GM12878 (cell line): Measurements from ENCODE around the gene KLHL3. TPM values are rescaled to one million over a fixed set of nuclear protein-coding genes. Genes with fewer than 3 reads are reported as not detected.

ENCODE experiments used
- ATAC-seq: fragments of 200-7000 bp; cut with Tn5 transposase; 3 replicates; pipeline ENCODE4 v1.9.1; 2020; ENCODE audit warnings: mild to moderate bottlenecking, moderate library complexity
- BruUV-seq: library from RNA; stranded (reverse); fragments of 400-500 nt; replicated peaks from 2 replicates; lab custom pipeline; 2021; lab: Mats Ljungman, UMichigan
- CTCF ChIA-PET: fragments of 300-600 bp; sonication (Branson Sonifier 250); formaldehyde crosslinking; extraction: SDS; loops from one replicate; lab custom pipeline; 2021; ENCODE audit warnings: inconsistent platforms; lab: Yijun Ruan, JAX
- POLR2A ChIA-PET: fragments of 350-600 bp; formaldehyde crosslinking; extraction: SDS; loops from one replicate; lab custom pipeline; 2021; ENCODE audit warnings: inconsistent platforms; lab: Charles Lee
- RAD21 ChIA-PET: fragments of 300-600 bp; sonication (Branson Sonifier 250); formaldehyde crosslinking; loops from one replicate; lab custom pipeline; 2023; ENCODE audit warnings: antibody characterized with exemption; ENCODE audit not compliant: unreplicated experiment; lab: Charles Lee
- SMC1A ChIA-PET: fragments of 300-600 bp; sonication (Branson Sonifier 250); formaldehyde crosslinking; loops from one replicate; lab custom pipeline; 2023; ENCODE audit not compliant: unreplicated experiment, uncharacterized antibody; lab: Charles Lee
- DNase-seq: peaks from one replicate; pipeline ENCODE4 v3.0.0-alpha.2; 2011; ENCODE audit warnings: low read depth, low spot score
- FAIRE-seq: peaks from 3 replicates; lab custom pipeline; 2011; peaks lifted over from hg19 to GRCh38; lab: Jason Lieb, UNC
- H2AFZ ChIP-seq: 2 replicates; pipeline ENCODE4 v1.6.0; 2011; ENCODE audit warnings: low read depth, low read length, control low read depth; ENCODE audit not compliant: control insufficient read depth
- H3K27ac ChIP-seq: 2 replicates; pipeline ENCODE4 v1.5.1; 2011; ENCODE audit warnings: control low read depth; ENCODE audit not compliant: control insufficient read depth, insufficient read depth
- H3K27me3 ChIP-seq, 2 experiments: replicated peaks in 1 of 2; 2 replicates each; pipeline versions ENCODE4 v1.6.0 to v1.6.1; 2011; ENCODE audit warnings: low read length in 1 of 2; ENCODE audit not compliant: control insufficient read depth in 2 of 2, insufficient read depth in 2 of 2
- H3K36me3 ChIP-seq, 2 experiments: 2 replicates each; pipeline ENCODE4 v1.5.1; 2011; ENCODE audit warnings: low read length in 1 of 2; ENCODE audit not compliant: control insufficient read depth in 2 of 2, insufficient read depth in 2 of 2
- H3K4me1 ChIP-seq: 2 replicates; pipeline ENCODE4 v1.6.1; 2011; ENCODE audit warnings: mild to moderate bottlenecking, low read length, moderate library complexity, mixed read lengths; ENCODE audit not compliant: control insufficient read depth, insufficient read depth
- H3K4me2 ChIP-seq: 2 replicates; pipeline ENCODE4 v1.6.0; 2011; ENCODE audit warnings: control low read depth; ENCODE audit not compliant: control insufficient read depth, insufficient read depth
- H3K4me3 ChIP-seq: fragments of 200-600 bp; sonication (generic); 2 replicates; pipeline ENCODE4 v1.5.1; 2016
- H3K79me2 ChIP-seq: 2 replicates; pipeline ENCODE4 v1.6.0; 2011; ENCODE audit warnings: low read length; ENCODE audit not compliant: control insufficient read depth, insufficient read depth
- H3K9ac ChIP-seq: 2 replicates; pipeline ENCODE4 v1.8.0; 2011; ENCODE audit warnings: low read length, control low read depth, mixed read lengths; ENCODE audit not compliant: control insufficient read depth, insufficient read depth
- H3K9me3 ChIP-seq: replicated peaks from 3 replicates; pipeline ENCODE4 v1.5.1; 2011; ENCODE audit warnings: mild to moderate bottlenecking, low read length; ENCODE audit not compliant: control insufficient read depth, insufficient read depth
- H4K20me1 ChIP-seq: 2 replicates; pipeline ENCODE4 v1.6.0; 2011; ENCODE audit not compliant: control insufficient read depth, insufficient read depth
- CHD2 ChIP-seq: IDR thresholded peaks from 2 replicates; pipeline ENCODE4 v1.6.1; 2011; ENCODE audit warnings: low read depth, low read length, improper control_type of control experiment, borderline replicate concordance
- CREM ChIP-seq: IDR thresholded peaks from 2 replicates; pipeline ENCODE4 v1.6.1; 2014; ENCODE audit warnings: antibody characterized with exemption, low read depth
- HCFC1 ChIP-seq: fragments of 150-350 bp; IDR thresholded peaks from 2 replicates; pipeline ENCODE4 v1.6.1; 2014; ENCODE audit warnings: low read length
- KLF5 ChIP-seq: fragments of 450-650 bp; IDR thresholded peaks from 2 replicates; pipeline ENCODE4 v1.6.1; 2014; ENCODE audit warnings: mild to moderate bottlenecking; ENCODE audit not compliant: partially characterized antibody
- MAX ChIP-seq: IDR thresholded peaks from 2 replicates; pipeline ENCODE4 v1.6.1; 2012; ENCODE audit warnings: low read depth, low read length, improper control_type of control experiment
- NFIC ChIP-seq: IDR thresholded peaks from 2 replicates; pipeline ENCODE4 v1.6.1; 2012; ENCODE audit warnings: low read depth, mild to moderate bottlenecking, inconsistent platforms, low read length, moderate library complexity
- RAD21 ChIP-seq: IDR thresholded peaks from 2 replicates; pipeline ENCODE4 v1.6.1; 2011; ENCODE audit warnings: mild to moderate bottlenecking, low read depth, low read length, moderate library complexity; ENCODE audit not compliant: insufficient read depth
- RFX5 ChIP-seq: IDR thresholded peaks from 2 replicates; pipeline ENCODE4 v1.6.1; 2011; ENCODE audit warnings: low read depth, low read length, improper control_type of control experiment
- SIX5 ChIP-seq: IDR thresholded peaks from 2 replicates; pipeline ENCODE4 v1.6.1; 2011; ENCODE audit warnings: mild to moderate bottlenecking, low read depth, low read length, moderate library complexity; ENCODE audit not compliant: severe bottlenecking
- SMC3 ChIP-seq: IDR thresholded peaks from 2 replicates; pipeline ENCODE4 v1.6.1; 2011; ENCODE audit warnings: low read length, improper control_type of control experiment, borderline replicate concordance
- SPI1 ChIP-seq: IDR thresholded peaks from 2 replicates; pipeline ENCODE4 v1.6.1; 2011; ENCODE audit warnings: low read depth, mild to moderate bottlenecking, low read length, moderate library complexity, borderline replicate concordance; ENCODE audit not compliant: insufficient read depth
- TAF1 ChIP-seq: IDR thresholded peaks from 2 replicates; pipeline ENCODE4 v1.6.1; 2011; ENCODE audit warnings: mild to moderate bottlenecking, low read depth, low read length, borderline replicate concordance
- USF1 ChIP-seq: IDR thresholded peaks from 2 replicates; pipeline ENCODE4 v1.6.1; 2011; ENCODE audit warnings: borderline replicate concordance, low read depth, mild to moderate bottlenecking, moderate library complexity, mixed read lengths, low read length; ENCODE audit not compliant: insufficient read depth; ENCODE audit errors: extremely low read length
- YY1 ChIP-seq: IDR thresholded peaks from 2 replicates; pipeline ENCODE4 v1.6.1; 2011; ENCODE audit warnings: low read depth, mild to moderate bottlenecking, low read length
- ZZZ3 ChIP-seq: IDR thresholded peaks from 2 replicates; pipeline ENCODE4 v1.6.1; 2011; ENCODE audit warnings: low read depth; ENCODE audit not compliant: control insufficient read depth, insufficient read length
- WGBS: methylation state at CpG from one replicate; pipeline ENCODE4 v1.1.6; 2016; ENCODE audit warnings: low lambda C conversion rate; ENCODE audit not compliant: insufficient replicate concordance, insufficient coverage; ENCODE audit errors: missing lambda C conversion rate; 5-methylcytosine and 5-hydroxymethylcytosine counted together
- in situ Hi-C: fragments of 300-500 bp; cut with MboI; formaldehyde crosslinking; loops from 9 replicates; pipeline ENCODE4 v1.14.3; 2018; ENCODE audit warnings: mixed read lengths
- intact Hi-C: fragments of 100-400 bp; cut with micrococcal nuclease; formaldehyde crosslinking; loops from one replicate; pipeline ENCODE4 v1.14.2; 2022; ENCODE audit not compliant: unreplicated experiment
- polyA plus RNA-seq, 11 experiments: library from polyadenylated mRNA; depleted of rRNA in 4 of 11; unstranded in 6 of 11; stranded (reverse) in 5 of 11; fragments of >200 nt; fragmentation: Nextera tagmentation in 4 of 11; fragmentation: Illumina TruSeq in 1 of 11; extraction: Ambion mirVana in 4 of 11; extraction: Trizol in 1 of 11; gene quantifications; 1 replicate in 1 of 11; 2 replicates in 10 of 11; pipeline versions ENCODE4 v1.2.1 to v1.2.3, GENCODE V29; 2011 to 2016; ENCODE audit warnings: inconsistent platforms in 2 of 11, missing spikeins in 2 of 11, low read depth in 1 of 11
- total RNA-seq, 4 experiments: library from RNA; depleted of rRNA in 3 of 4; stranded (reverse); fragments of >200 nt in 3 of 4; fragmentation: Illumina TruSeq in 1 of 4; extraction: Trizol in 1 of 4; gene quantifications; 2 replicates each; pipeline versions ENCODE4 v1.2.1 to v1.2.3, GENCODE V29; 2013 to 2021
- TF ChIP-seq, protein P1 (sequence below): IDR thresholded peaks from 2 replicates; pipeline ENCODE4 v1.6.1; 2012; ENCODE audit warnings: low read depth, low read length, improper control_type of control experiment
- TF ChIP-seq, protein P2 (sequence below): fragments of 450-650 bp; IDR thresholded peaks from 2 replicates; pipeline ENCODE4 v1.6.1; 2017; ENCODE audit warnings: antibody characterized with exemption, mild to moderate bottlenecking, moderate library complexity

Gene KLHL3
- total and polyA plus RNA-seq, 10 of the 15 experiments (the other 5 are each of a cell fraction or from before 2014, with no cell fraction given), result 1.7 to 11.7 (median 5.6) TPM

GRCh38 chr5:137611794-137612435 lies 124.0 kb downstream of the KLHL3 start (continued):
- TF ChIP-seq YY1 (no peak), KLF5 (no peak), USF1 (no peak), SMC3 (no peak), HCFC1 (no peak), SIX5 (no peak)
- TF ChIP-seq, protein P1, sequence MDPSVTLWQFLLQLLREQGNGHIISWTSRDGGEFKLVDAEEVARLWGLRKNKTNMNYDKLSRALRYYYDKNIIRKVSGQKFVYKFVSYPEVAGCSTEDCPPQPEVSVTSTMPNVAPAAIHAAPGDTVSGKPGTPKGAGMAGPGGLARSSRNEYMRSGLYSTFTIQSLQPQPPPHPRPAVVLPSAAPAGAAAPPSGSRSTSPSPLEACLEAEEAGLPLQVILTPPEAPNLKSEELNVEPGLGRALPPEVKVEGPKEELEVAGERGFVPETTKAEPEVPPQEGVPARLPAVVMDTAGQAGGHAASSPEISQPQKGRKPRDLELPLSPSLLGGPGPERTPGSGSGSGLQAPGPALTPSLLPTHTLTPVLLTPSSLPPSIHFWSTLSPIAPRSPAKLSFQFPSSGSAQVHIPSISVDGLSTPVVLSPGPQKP, result no peak

DNA sequence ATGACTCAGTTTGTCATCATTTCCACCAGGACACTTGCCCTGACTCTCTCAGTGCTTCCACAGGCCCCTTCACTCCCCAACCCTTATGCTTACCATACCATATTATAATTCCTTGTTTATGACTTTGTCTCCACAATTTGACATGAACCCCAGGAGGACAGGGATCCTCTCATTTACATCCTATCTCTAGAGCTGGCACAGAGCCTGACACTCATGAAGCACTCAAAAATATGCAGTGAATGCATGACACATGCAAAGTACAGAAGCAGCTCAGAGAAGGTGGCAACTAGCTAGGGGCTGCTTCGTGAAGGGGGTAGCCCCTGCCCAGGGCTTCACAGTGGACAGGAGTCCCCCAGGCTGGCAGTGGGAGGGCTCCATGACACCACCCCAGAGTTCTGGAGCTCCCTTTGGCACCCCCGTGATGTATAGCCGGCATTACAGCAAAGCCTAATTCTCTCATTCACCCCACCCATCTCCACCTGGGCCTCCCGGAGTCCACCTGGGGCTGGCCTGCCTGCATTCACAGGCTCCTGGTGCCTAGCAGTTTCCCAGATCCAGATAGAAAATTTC lies 124.8 kb downstream of the KLHL3 start:
- POLR2A ChIA-PET, result no interaction called here
- no peak overlapping the region for H3K4me2 ChIP-seq
- ATAC-seq (no peak), FAIRE-seq (no peak), DNase-seq (no peak)
- no peaks in the 10 kb centered on the region for H3K4me1 ChIP-seq
- no peak overlapping the region for H3K9ac ChIP-seq
- CTCF ChIA-PET, result no interaction called here
- intact Hi-C loops (no loop called here), in situ Hi-C loops (no loop called here)
- no peak overlapping the region for H3K27ac ChIP-seq
- SMC1A ChIA-PET, result interaction anchor here (0.5 kb wide), 1 partner anchor 16 kb away, joined by 3 read pairs; no protein-coding TSS in a partner anchor
- no peaks in the 10 kb centered on the region for H3K36me3 ChIP-seq
- no peak overlapping the region for H2AFZ ChIP-seq
- no peaks in the 10 kb centered on the region for H4K20me1 ChIP-seq
- H3K79me2 ChIP-seq, result no peaks in the 10 kb centered on the region
- RAD21 ChIA-PET, result no interaction called here
- WGBS, result 42% methylated on average over 3 of the region's 4 CpGs
- H3K27me3 ChIP-seq, result peaks cover 0 to 1% of the 10 kb centered on the region in 2 experiments; a peak in 1 of 4 replicates
- BruUV-seq, result no TSS peak
- H3K4me3 ChIP-seq, result no peak overlapping the region
- no peaks in the 10 kb centered on the region for H3K9me3 ChIP-seq
- TF ChIP-seq, protein P2, sequence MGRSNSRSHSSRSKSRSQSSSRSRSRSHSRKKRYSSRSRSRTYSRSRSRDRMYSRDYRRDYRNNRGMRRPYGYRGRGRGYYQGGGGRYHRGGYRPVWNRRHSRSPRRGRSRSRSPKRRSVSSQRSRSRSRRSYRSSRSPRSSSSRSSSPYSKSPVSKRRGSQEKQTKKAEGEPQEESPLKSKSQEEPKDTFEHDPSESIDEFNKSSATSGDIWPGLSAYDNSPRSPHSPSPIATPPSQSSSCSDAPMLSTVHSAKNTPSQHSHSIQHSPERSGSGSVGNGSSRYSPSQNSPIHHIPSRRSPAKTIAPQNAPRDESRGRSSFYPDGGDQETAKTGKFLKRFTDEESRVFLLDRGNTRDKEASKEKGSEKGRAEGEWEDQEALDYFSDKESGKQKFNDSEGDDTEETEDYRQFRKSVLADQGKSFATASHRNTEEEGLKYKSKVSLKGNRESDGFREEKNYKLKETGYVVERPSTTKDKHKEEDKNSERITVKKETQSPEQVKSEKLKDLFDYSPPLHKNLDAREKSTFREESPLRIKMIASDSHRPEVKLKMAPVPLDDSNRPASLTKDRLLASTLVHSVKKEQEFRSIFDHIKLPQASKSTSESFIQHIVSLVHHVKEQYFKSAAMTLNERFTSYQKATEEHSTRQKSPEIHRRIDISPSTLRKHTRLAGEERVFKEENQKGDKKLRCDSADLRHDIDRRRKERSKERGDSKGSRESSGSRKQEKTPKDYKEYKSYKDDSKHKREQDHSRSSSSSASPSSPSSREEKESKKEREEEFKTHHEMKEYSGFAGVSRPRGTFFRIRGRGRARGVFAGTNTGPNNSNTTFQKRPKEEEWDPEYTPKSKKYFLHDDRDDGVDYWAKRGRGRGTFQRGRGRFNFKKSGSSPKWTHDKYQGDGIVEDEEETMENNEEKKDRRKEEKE, result no peak
- no peak for TF ChIP-seq ZZZ3
- TF ChIP-seq CHD2, result no peak
- no peak for TF ChIP-seq RFX5
- no peak for TF ChIP-seq NFIC
- no peak for TF ChIP-seq MAX
- TF ChIP-seq TAF1, result no peak
- TF ChIP-seq SPI1, result no peak
- no peak for TF ChIP-seq RAD21
- TF ChIP-seq CREM, result no peak
